ENCODE data around the gene DCST1.
A peak's percentile ranks its signal among the peaks of the same experiment; 100 is the strongest.
"Not testable (repeated sequence)": the region's sequence is repeated elsewhere in the genome, so short reads cannot be mapped to it uniquely, and the experiment has no call there.

DCST1 gene

GRCh38 chr1:155033524-155033923 lies at the start of gene DCST1, which contains the start of gene DCST2:
DCST1 (plus strand) TSS chr1:155033824; CDS start chr1:155034037, 213 bp downstream.
DCST2 (minus strand) TSS chr1:155033781; CDS start chr1:155033701, 80 bp downstream.
- DNase-seq (ENCODE audit: low read depth in 2 of 2, low spot score in 1 of 2): no peak

GRCh38 chr1:154986736-154987135 lies 46.9 kb upstream of the DCST1 start:
- not testable (repeated sequence) for DNase-seq (ENCODE audit: low read depth in 2 of 2, low spot score in 1 of 2)

- DNase-seq (ENCODE audit: low read depth in 2 of 2, low spot score in 1 of 2): no peak
Measured at GRCh38 chr1:154987326-154987725, 46.3 kb upstream of the DCST1 start.

- DNase-seq (ENCODE audit: low read depth in 2 of 2, low spot score in 1 of 2): no peak
Measured at GRCh38 chr1:154988058-154988954, 45.3 kb upstream of the DCST1 start.

- no peak for DNase-seq (ENCODE audit: low read depth in 2 of 2, low spot score in 1 of 2)
Measured at GRCh38 chr1:154989195-154989860, 44.3 kb upstream of the DCST1 start.

- DNase-seq (ENCODE audit: low read depth in 2 of 2, low spot score in 1 of 2): no peak
Measured at GRCh38 chr1:154990276-154990675, 43.3 kb upstream of the DCST1 start.

GRCh38 chr1:154992721-154993571 lies 40.7 kb upstream of the DCST1 start:
- DNase-seq (ENCODE audit: low read depth in 2 of 2, low spot score in 1 of 2): no peak

GRCh38 chr1:154993572-154994268 lies 39.9 kb upstream of the DCST1 start, which contains the start of gene LENEP:
LENEP (plus strand) TSS chr1:154993586; CDS start chr1:154993608, 22 bp downstream.
- DNase-seq (ENCODE audit: low read depth in 2 of 2, low spot score in 1 of 2): no peak

- no peak for DNase-seq (ENCODE audit: low read depth in 2 of 2, low spot score in 1 of 2)
Measured at GRCh38 chr1:154994269-154994587, 39.4 kb upstream of the DCST1 start.

GRCh38 chr1:154994591-154994990 lies 39.0 kb upstream of the DCST1 start:
- no peak for DNase-seq (ENCODE audit: low read depth in 2 of 2, low spot score in 1 of 2)

GRCh38 chr1:154995301-154995983 lies 38.2 kb upstream of the DCST1 start:
- DNase-seq (ENCODE audit: low read depth in 2 of 2, low spot score in 1 of 2): not testable (repeated sequence)

GRCh38 chr1:154996966-154997701 lies 36.5 kb upstream of the DCST1 start:
- DNase-seq (ENCODE audit: low read depth in 2 of 2, low spot score in 1 of 2): no peak

GRCh38 chr1:154998201-154998780 lies 35.3 kb upstream of the DCST1 start:
- no peak for DNase-seq (ENCODE audit: low read depth in 2 of 2, low spot score in 1 of 2)

GRCh38 chr1:154998818-154999570 lies 34.6 kb upstream of the DCST1 start:
- peak; percentile 53 to 54 for DNase-seq (ENCODE audit: low read depth in 2 of 2, low spot score in 1 of 2)

- DNase-seq (ENCODE audit: low read depth in 2 of 2, low spot score in 1 of 2): no peak
Measured at GRCh38 chr1:154999571-155000410, 33.8 kb upstream of the DCST1 start.

- DNase-seq (ENCODE audit: low read depth in 2 of 2, low spot score in 1 of 2): no peak
Measured at GRCh38 chr1:155000411-155000725, 33.3 kb upstream of the DCST1 start.

- peak; percentile 48 to 58 for DNase-seq (ENCODE audit: low read depth in 2 of 2, low spot score in 1 of 2)
Measured at GRCh38 chr1:155000726-155001424, 32.7 kb upstream of the DCST1 start.

All from stimulated activated CD8-positive, alpha-beta memory T cell treated with anti-CD3 and anti-CD28 coated beads, Interleukin-4, amount 100 ng/mL, for 4 hours (primary cell).